Sigmoid colon (tissue), 7 donors: ENCODE data around the gene KRT40. TPM values are rescaled to one million over a fixed set of nuclear protein-coding genes. Genes with fewer than 3 reads are reported as not detected.

Source experiments
- DNase-seq: peaks from one replicate; pipeline ENCODE4 v3.0.0-alpha.2; 2019
- H3K27ac ChIP-seq, 4 donors: fragments of 200-600 bp; sonication (generic); one replicate each; pipeline ENCODE4 v1.5.1; 2016 to 2019; ENCODE audit warnings: mild to moderate bottlenecking in 1 of 4
- H3K27me3 ChIP-seq, 3 donors: fragments of 200-600 bp; sonication (generic); one replicate each; pipeline ENCODE4 v1.5.1; 2019; ENCODE audit warnings: mild to moderate bottlenecking in 1 of 3
- H3K36me3 ChIP-seq, 4 donors: fragments of 200-600 bp; sonication (generic); one replicate each; pipeline ENCODE4 v1.5.1; 2016 to 2019
- H3K4me1 ChIP-seq, 4 donors: fragments of 200-600 bp; sonication (generic); one replicate each; pipeline ENCODE4 v1.5.1; 2017 to 2019
- H3K4me3 ChIP-seq, 4 donors: fragments of 200-600 bp; sonication (generic); one replicate each; pipeline ENCODE4 v1.5.1; 2017 to 2019; ENCODE audit warnings: mild to moderate bottlenecking in 2 of 4, moderate library complexity in 1 of 4
- H3K9me3 ChIP-seq, 4 donors: fragments of 200-600 bp in 3 of 4; sonication (generic) in 3 of 4; one replicate each; pipeline versions ENCODE4 v1.5.1 to v1.6.1; 2013 to 2019
- EP300 ChIP-seq, 4 donors: sonication (generic); formaldehyde crosslinking; IDR thresholded peaks; one replicate each; pipeline ENCODE4 v1.6.1; 2017; ENCODE audit warnings: antibody characterized with exemption in 4 of 4
- POLR2A ChIP-seq, 2 donors: fragments of 450-650 bp; IDR thresholded peaks; one replicate each; pipeline ENCODE4 v1.6.1; 2016; ENCODE audit warnings: antibody characterized with exemption in 2 of 2, mild to moderate bottlenecking in 2 of 2, moderate library complexity in 2 of 2
- POLR2AphosphoS5 ChIP-seq, 4 donors: sonication (generic); formaldehyde crosslinking; IDR thresholded peaks; one replicate each; pipeline ENCODE4 v1.6.1; 2017; ENCODE audit warnings: antibody characterized with exemption in 4 of 4
- WGBS, 2 donors: extraction: QIAGEN DNeasy Blood & Tissue Kit; methylation state at CpG; one replicate each; pipeline ENCODE4 v1.1.7; 2013; 5-methylcytosine and 5-hydroxymethylcytosine counted together
- intact Hi-C: fragments of 100-400 bp; cut with DNase I; formaldehyde crosslinking; loops from one replicate; pipeline ENCODE4 v1.15.1; 2023
- polyA plus RNA-seq, 3 donors: library from polyadenylated mRNA; stranded (reverse); fragments of 200-250 nt; gene quantifications; one replicate each; pipeline ENCODE4 v1.2.3, GENCODE V29; 2013
- total RNA-seq, 4 donors: library from RNA; depleted of rRNA; stranded (reverse); fragments of >200 nt; gene quantifications; one replicate each; pipeline ENCODE4 v1.1.0, GENCODE V29; 2016
- TF ChIP-seq, protein P1 (sequence below), 4 experiments: fragments of 450-650 bp in 3 of 4; fragments of 200-600 bp in 1 of 4; IDR thresholded peaks; one replicate each; pipeline ENCODE4 v1.5.1; 2016 to 2019; ENCODE audit warnings: antibody characterized with exemption in 4 of 4, mild to moderate bottlenecking in 3 of 4, moderate library complexity in 2 of 4
- donor health status: healthy with polysubstance abuse.
- donor health status: Bipolar disorder and iron deficiency.
- donor health status: healthy.

Gene KRT40
- total and polyA plus RNA-seq, 7 donors = 0.16 to 0.60 TPM; not detected in 5

DNA sequence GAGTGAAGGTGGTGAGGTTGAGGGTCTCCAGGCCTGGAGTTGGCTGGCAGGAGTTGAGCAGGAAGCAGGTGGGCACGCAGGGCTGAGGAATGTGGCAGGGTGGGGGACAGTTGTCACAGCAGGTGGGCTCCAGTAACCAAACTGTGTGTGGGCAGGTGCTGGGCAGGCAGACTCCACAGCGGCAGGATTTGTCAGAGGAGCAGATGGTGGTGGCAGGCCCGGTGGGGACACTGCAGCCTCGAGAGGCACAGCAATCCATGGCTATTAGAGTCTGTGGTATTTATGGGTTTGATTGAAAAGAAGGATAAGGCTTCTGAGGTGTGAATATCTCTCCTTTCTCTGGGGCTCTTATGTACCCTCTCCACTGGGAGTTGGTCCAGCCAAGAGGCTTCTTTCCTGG lies 9.7 kb upstream of the KRT40 start, which contains the start of gene KRTAP3-3:
Gene KRTAP3-3 (minus strand): TSS at position 326 of the 400 bp plus-strand sequence. CDS start 67 bp downstream, at position 259.
- Histone ChIP-seq H3K27ac (no peak within 1 kb of the TSS), H3K4me1 (no peaks in the 10 kb centered on the region), H3K9me3 (no peaks in the 10 kb centered on the region), H3K27me3 (no peaks in the 10 kb centered on the region), H3K4me3 (no peak within 1 kb of the TSS), H3K36me3 (no peaks in the 10 kb centered on the region)
- DNase-seq = no peak
- WGBS, 2 donors = 39 to 49% methylated on average over 4 of the region's 4 CpGs
- intact Hi-C loops = no loop called here
- no peak for TF ChIP-seq EP300 (IDR thresholded peaks at IDR 0.05)
- TF ChIP-seq POLR2A (IDR thresholded peaks at IDR 0.05) = no peak
- no peak for TF ChIP-seq POLR2AphosphoS5 (IDR thresholded peaks at IDR 0.05)
- TF ChIP-seq, protein P1, sequence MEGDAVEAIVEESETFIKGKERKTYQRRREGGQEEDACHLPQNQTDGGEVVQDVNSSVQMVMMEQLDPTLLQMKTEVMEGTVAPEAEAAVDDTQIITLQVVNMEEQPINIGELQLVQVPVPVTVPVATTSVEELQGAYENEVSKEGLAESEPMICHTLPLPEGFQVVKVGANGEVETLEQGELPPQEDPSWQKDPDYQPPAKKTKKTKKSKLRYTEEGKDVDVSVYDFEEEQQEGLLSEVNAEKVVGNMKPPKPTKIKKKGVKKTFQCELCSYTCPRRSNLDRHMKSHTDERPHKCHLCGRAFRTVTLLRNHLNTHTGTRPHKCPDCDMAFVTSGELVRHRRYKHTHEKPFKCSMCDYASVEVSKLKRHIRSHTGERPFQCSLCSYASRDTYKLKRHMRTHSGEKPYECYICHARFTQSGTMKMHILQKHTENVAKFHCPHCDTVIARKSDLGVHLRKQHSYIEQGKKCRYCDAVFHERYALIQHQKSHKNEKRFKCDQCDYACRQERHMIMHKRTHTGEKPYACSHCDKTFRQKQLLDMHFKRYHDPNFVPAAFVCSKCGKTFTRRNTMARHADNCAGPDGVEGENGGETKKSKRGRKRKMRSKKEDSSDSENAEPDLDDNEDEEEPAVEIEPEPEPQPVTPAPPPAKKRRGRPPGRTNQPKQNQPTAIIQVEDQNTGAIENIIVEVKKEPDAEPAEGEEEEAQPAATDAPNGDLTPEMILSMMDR (IDR thresholded peaks at IDR 0.05) = no peak

DNA sequence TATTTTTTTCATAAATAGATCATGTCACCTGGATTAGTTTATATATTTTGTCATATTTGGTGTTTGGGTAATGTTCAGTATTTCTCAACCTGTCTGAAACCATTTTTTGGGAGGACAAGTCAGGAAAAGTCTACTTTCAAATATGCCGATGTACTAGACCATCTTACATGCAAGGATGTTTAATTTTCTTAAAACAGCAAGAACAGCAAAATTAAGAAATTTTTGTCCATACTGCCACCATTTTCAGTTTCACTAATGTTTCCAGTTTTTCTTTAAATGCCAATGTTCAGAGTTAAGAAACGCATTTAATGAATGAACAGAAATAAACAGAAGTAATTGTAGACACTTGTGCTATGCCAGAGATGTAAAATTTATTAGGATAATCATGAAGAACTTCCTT lies 9.0 kb upstream of the KRT40 start:
- TF ChIP-seq EP300 (IDR thresholded peaks at IDR 0.05) (no peak), POLR2AphosphoS5 (IDR thresholded peaks at IDR 0.05) (no peak), POLR2A (IDR thresholded peaks at IDR 0.05) (no peak)
- TF ChIP-seq, protein P1 (IDR thresholded peaks at IDR 0.05) = no peak
- H3K27me3 ChIP-seq = no peaks in the 10 kb centered on the region
- no peak overlapping the region for H3K27ac ChIP-seq
- no peak for DNase-seq
- H3K9me3 ChIP-seq = no peaks in the 10 kb centered on the region
- 69 to 84% methylated on average over 2 of the region's 2 CpGs for WGBS, 2 donors
- no peaks in the 10 kb centered on the region for H3K4me1 ChIP-seq
- no peak overlapping the region for H3K4me3 ChIP-seq
- H3K36me3 ChIP-seq = no peaks in the 10 kb centered on the region
- intact Hi-C loops = no loop called here

GRCh38 chr17:40992666-40993065 lies 8.5 kb upstream of the KRT40 start:
- WGBS, 2 donors = 19 to 68% methylated on average over 3 of the region's 3 CpGs
- H3K27me3 ChIP-seq = no peaks in the 10 kb centered on the region
- no peaks in the 10 kb centered on the region for H3K4me1 ChIP-seq
- intact Hi-C loops = no loop called here
- no peak overlapping the region for H3K4me3 ChIP-seq
- TF ChIP-seq, protein P1 (IDR thresholded peaks at IDR 0.05) = no peak
- TF ChIP-seq POLR2AphosphoS5 (IDR thresholded peaks at IDR 0.05) (no peak), EP300 (IDR thresholded peaks at IDR 0.05) (no peak), POLR2A (IDR thresholded peaks at IDR 0.05) (no peak)
- no peaks in the 10 kb centered on the region for H3K9me3 ChIP-seq
- DNase-seq = no peak
- H3K27ac ChIP-seq = no peak overlapping the region
- H3K36me3 ChIP-seq = no peaks in the 10 kb centered on the region

DNA sequence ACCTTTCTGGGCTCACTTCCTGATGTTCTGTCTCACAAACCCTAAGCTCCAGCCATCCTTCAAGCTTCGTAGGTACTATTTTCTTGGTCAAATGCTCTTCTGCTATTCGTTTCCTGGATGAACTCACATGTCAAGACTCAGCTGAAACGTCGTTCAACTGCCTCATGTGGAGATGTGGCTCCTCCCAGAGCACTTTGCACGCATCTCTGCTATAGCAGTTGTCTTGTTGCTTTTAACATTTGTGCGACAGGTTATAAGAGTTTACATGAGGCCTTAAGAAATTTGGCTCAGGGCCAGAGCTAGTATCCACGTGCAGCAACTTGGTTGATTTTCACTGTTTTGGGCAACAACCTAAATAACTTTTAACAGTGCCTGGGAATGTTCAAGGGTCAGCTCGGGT lies 2.8 kb upstream of the KRT40 start:
- TF ChIP-seq, protein P1 (IDR thresholded peaks at IDR 0.05) = no peak
- TF ChIP-seq POLR2A (IDR thresholded peaks at IDR 0.05) = no peak
- no peak for TF ChIP-seq POLR2AphosphoS5 (IDR thresholded peaks at IDR 0.05)
- no peak for TF ChIP-seq EP300 (IDR thresholded peaks at IDR 0.05)
- whole genome bisulfite sequencing, 2 donors = 71 to 75% methylated on average over 8 of the region's 8 CpGs
- no peaks in the 10 kb centered on the region for H3K27me3 ChIP-seq
- no peak overlapping the region for H3K4me3 ChIP-seq
- intact Hi-C loops = no loop called here
- H3K9me3 ChIP-seq = no peaks in the 10 kb centered on the region
- H3K27ac ChIP-seq = no peak overlapping the region
- no peaks in the 10 kb centered on the region for H3K4me1 ChIP-seq
- DNase-seq = no peak
- no peaks in the 10 kb centered on the region for H3K36me3 ChIP-seq

DNA sequence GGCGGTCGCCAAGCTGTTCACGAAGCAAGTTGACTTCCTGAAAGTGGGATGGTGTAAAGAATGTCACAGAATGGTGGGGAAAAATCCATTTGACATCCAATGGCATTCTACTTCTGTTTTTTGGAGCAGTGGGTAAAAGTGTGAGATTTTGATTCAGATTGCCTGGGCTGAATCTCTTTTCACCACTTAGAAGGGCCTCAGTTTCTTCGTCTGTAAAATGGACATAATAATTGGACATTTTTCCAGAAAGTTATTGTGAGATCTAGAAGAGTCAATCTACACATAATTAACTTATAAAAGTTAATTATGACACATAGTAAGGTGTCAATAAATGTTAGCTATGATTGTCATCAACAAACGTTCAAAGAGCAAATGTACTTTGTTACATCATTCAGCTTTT lies 3.0 kb downstream of the KRT40 start:
- H3K4me1 ChIP-seq = peaks cover 0 to 8% (median 0%) of the 10 kb centered on the region in 4 donors
- 60 to 68% methylated on average over 5 of the region's 5 CpGs for WGBS, 2 donors
- no peak overlapping the region for H3K27ac ChIP-seq
- TF ChIP-seq POLR2AphosphoS5 (IDR thresholded peaks at IDR 0.05) (no peak), POLR2A (IDR thresholded peaks at IDR 0.05) (no peak), EP300 (IDR thresholded peaks at IDR 0.05) (no peak)
- TF ChIP-seq, protein P1 (IDR thresholded peaks at IDR 0.05) = no peak
- no peaks in the 10 kb centered on the region for H3K36me3 ChIP-seq
- H3K27me3 ChIP-seq = peaks cover 0 to 6% (median 0%) of the 10 kb centered on the region in 3 donors
- no peaks in the 10 kb centered on the region for H3K9me3 ChIP-seq
- H3K4me3 ChIP-seq = no peak overlapping the region
- intact Hi-C loops = no loop called here
- DNase-seq = no peak
